Measurements from ENCODE around the gene EDC4. TPM values are rescaled to one million over a fixed set of nuclear protein-coding genes. Genes with fewer than 3 reads are reported as not detected.

The EDC4 gene
- total and polyA plus RNA-seq, 8 donors, result 22.0 to 141 (median 42.0) TPM

GRCh38 chr16:67880584-67880983 is 7.7 kb downstream of the EDC4 start:
- TF ChIP-seq POLR2AphosphoS5 (IDR thresholded peaks at IDR 0.05) (no peak), POLR2A (IDR thresholded peaks at IDR 0.05) (no peak), EP300 (IDR thresholded peaks at IDR 0.05) (no peak), CTCF (IDR thresholded peaks at IDR 0.05) (no peak)
- intact Hi-C loops (cut with DNase I; ENCODE audit: low total_unique reads), result loop anchor here (5.0 kb wide), 2 partner anchors 47 to 162 kb away; no protein-coding TSS in a partner anchor
- DNase-seq, result no peak
- no peaks in the 10 kb centered on the region for H3K9me3 ChIP-seq
- peaks cover 83 to 99% (median 96%) of the 10 kb centered on the region in 4 donors for H3K36me3 ChIP-seq
- H3K4me1 ChIP-seq, result peaks cover 12 to 38% (median 20%) of the 10 kb centered on the region in 4 donors
- no peaks in the 10 kb centered on the region for H3K27me3 ChIP-seq
- H3K27ac ChIP-seq, result no peak overlapping the region
- no peak overlapping the region for H3K4me3 ChIP-seq
- WGBS, 5 donors, result 93 to 96% (median 94%) methylated on average over 10 to 13 of the region's 13 CpGs

GRCh38 chr16:67881621-67882161 is 8.8 kb downstream of the EDC4 start:
- WGBS, 5 donors, result 81 to 93% (median 93%) methylated on average over 18 to 21 of the region's 21 CpGs
- Histone ChIP-seq H3K4me1 (peaks cover 12 to 27% (median 15%) of the 10 kb centered on the region in 4 donors), H3K36me3 (peaks cover 77 to 99% (median 97%) of the 10 kb centered on the region in 4 donors), H3K9me3 (no peaks in the 10 kb centered on the region), H3K27ac (no peak overlapping the region), H3K27me3 (no peaks in the 10 kb centered on the region), H3K4me3 (no peak overlapping the region)
- DNase-seq, result no peak
- intact Hi-C loops (cut with DNase I; ENCODE audit: low total_unique reads), result loop anchor here (5.0 kb wide), 2 partner anchors 46 to 161 kb away; no protein-coding TSS in a partner anchor
- TF ChIP-seq POLR2AphosphoS5 (IDR thresholded peaks at IDR 0.05), result no peak
- no peak for TF ChIP-seq EP300 (IDR thresholded peaks at IDR 0.05)
- no peak for TF ChIP-seq POLR2A (IDR thresholded peaks at IDR 0.05)
- no peak for TF ChIP-seq CTCF (IDR thresholded peaks at IDR 0.05)

- Histone ChIP-seq H3K27ac (no peak overlapping the region), H3K27me3 (no peaks in the 10 kb centered on the region), H3K4me3 (no peak overlapping the region), H3K4me1 (peaks cover 12 to 27% (median 15%) of the 10 kb centered on the region in 4 donors), H3K36me3 (peaks cover 69 to 96% (median 89%) of the 10 kb centered on the region in 4 donors), H3K9me3 (no peaks in the 10 kb centered on the region)
- WGBS, 5 donors, result 63 to 79% (median 77%) methylated on average over 11 to 18 of the region's 18 CpGs
- intact Hi-C loops (cut with DNase I; ENCODE audit: low total_unique reads), result loop anchor here (5.0 kb wide), 2 partner anchors 45 to 160 kb away; no protein-coding TSS in a partner anchor
- no peak for DNase-seq
- TF ChIP-seq POLR2AphosphoS5 (IDR thresholded peaks at IDR 0.05) (no peak), CTCF (IDR thresholded peaks at IDR 0.05) (no peak), POLR2A (IDR thresholded peaks at IDR 0.05) (no peak), EP300 (IDR thresholded peaks at IDR 0.05) (no peak)
Measured at GRCh38 chr16:67882374-67883145, 9.7 kb downstream of the EDC4 start.

- H3K27me3 ChIP-seq, result no peaks in the 10 kb centered on the region
- H3K4me3 ChIP-seq, result no peak overlapping the region
- peaks cover 12 to 27% (median 15%) of the 10 kb centered on the region in 4 donors for H3K4me1 ChIP-seq
- no peak for TF ChIP-seq CTCF (IDR thresholded peaks at IDR 0.05)
- no peak for TF ChIP-seq POLR2AphosphoS5 (IDR thresholded peaks at IDR 0.05)
- TF ChIP-seq EP300 (IDR thresholded peaks at IDR 0.05), result no peak
- TF ChIP-seq POLR2A (IDR thresholded peaks at IDR 0.05), result no peak
- DNase-seq, result no peak
- H3K9me3 ChIP-seq, result no peaks in the 10 kb centered on the region
- peaks cover 61 to 89% (median 81%) of the 10 kb centered on the region in 4 donors for H3K36me3 ChIP-seq
- peak overlapping the region in 3 of 5 donors; percentile 17 to 80 (median 47) for H3K27ac ChIP-seq
- intact Hi-C loops (cut with DNase I; ENCODE audit: low total_unique reads), result loop anchor here (5.0 kb wide), 2 partner anchors 44 to 159 kb away; no protein-coding TSS in a partner anchor
- WGBS, 5 donors, result 58 to 65% (median 63%) methylated on average over 6 of the region's 6 CpGs
Measured at GRCh38 chr16:67883146-67883871, 10.5 kb downstream of the EDC4 start.

All from stomach (tissue), 9 donors.